Trophoblast cell (in vitro differentiated cells and primary cell): ENCODE results near the gene FAM98A.

Source experiments
- DNase-seq, 2 donors: peaks; one replicate each; pipeline ENCODE4 v3.0.0-alpha.2; 2016
- H2AFZ ChIP-seq: 2 replicates; pipeline ENCODE4 v1.6.1; 2013; ENCODE audit warnings: low read length, moderate library complexity, mild to moderate bottlenecking; ENCODE audit not compliant: insufficient read depth, poor library complexity
- H2AK5ac ChIP-seq: 2 replicates; pipeline ENCODE4 v1.6.1; 2013; ENCODE audit warnings: mild to moderate bottlenecking, low read length
- H2BK120ac ChIP-seq: 2 replicates; pipeline ENCODE4 v1.6.1; 2013; ENCODE audit warnings: low read length, mild to moderate bottlenecking, moderate library complexity; ENCODE audit not compliant: insufficient read depth, poor library complexity
- H2BK12ac ChIP-seq: 2 replicates; pipeline ENCODE4 v1.6.1; 2013; ENCODE audit warnings: mild to moderate bottlenecking, low read length, moderate library complexity
- H2BK5ac ChIP-seq: 2 replicates; pipeline ENCODE4 v1.6.1; 2013; ENCODE audit warnings: low read length, low read depth, moderate library complexity, mild to moderate bottlenecking; ENCODE audit not compliant: poor library complexity
- H3K14ac ChIP-seq: 2 replicates; pipeline ENCODE4 v1.6.1; 2013; ENCODE audit warnings: mild to moderate bottlenecking, low read length
- H3K18ac ChIP-seq: 2 replicates; pipeline ENCODE4 v1.6.1; 2013; ENCODE audit warnings: mild to moderate bottlenecking, low read length
- H3K23ac ChIP-seq: 2 replicates; pipeline ENCODE4 v1.6.1; 2013; ENCODE audit warnings: low read length
- H3K27ac ChIP-seq: 2 replicates; pipeline ENCODE4 v1.5.1; 2013; ENCODE audit warnings: low read depth, mild to moderate bottlenecking, inconsistent platforms, low read length, moderate library complexity
- H3K27me3 ChIP-seq: 2 replicates; pipeline ENCODE4 v1.6.1; 2013; ENCODE audit warnings: inconsistent platforms, mild to moderate bottlenecking, low read length, moderate library complexity; ENCODE audit not compliant: insufficient read depth
- H3K36me3 ChIP-seq, 2 experiments: 1 replicate in 1 of 2; 2 replicates in 1 of 2; pipeline ENCODE4 v1.6.1; 2013; ENCODE audit warnings: low read length in 2 of 2, mild to moderate bottlenecking in 2 of 2, moderate library complexity in 1 of 2; ENCODE audit not compliant: insufficient read depth in 2 of 2, control insufficient read depth in 1 of 2
- H3K4ac ChIP-seq: 2 replicates; pipeline ENCODE4 v1.6.1; 2013; ENCODE audit warnings: low read depth, mild to moderate bottlenecking, low read length, moderate library complexity
- H3K4me1 ChIP-seq, 2 experiments: 1 replicate in 1 of 2; 2 replicates in 1 of 2; pipeline ENCODE4 v1.6.1; 2013; ENCODE audit warnings: low read length in 2 of 2, mild to moderate bottlenecking in 2 of 2, moderate library complexity in 1 of 2; ENCODE audit not compliant: insufficient read depth in 2 of 2, control insufficient read depth in 1 of 2
- H3K4me2 ChIP-seq: 2 replicates; pipeline ENCODE4 v1.6.1; 2013; ENCODE audit warnings: inconsistent platforms, mild to moderate bottlenecking, low read length, moderate library complexity
- H3K4me3 ChIP-seq: 2 replicates; pipeline ENCODE4 v1.5.1; 2013; ENCODE audit warnings: mild to moderate bottlenecking, low read depth, low read length, inconsistent platforms
- H3K79me1 ChIP-seq: one replicate; pipeline ENCODE4 v1.6.1; 2013; ENCODE audit warnings: low read length
- H3K79me2 ChIP-seq: 2 replicates; pipeline ENCODE4 v1.6.1; 2013; ENCODE audit warnings: low read length, mild to moderate bottlenecking; ENCODE audit not compliant: control insufficient read depth, insufficient read depth, poor library complexity
- H3K9ac ChIP-seq: 2 replicates; pipeline ENCODE4 v1.6.1; 2013; ENCODE audit warnings: mild to moderate bottlenecking, low read length
- H3K9me3 ChIP-seq: 2 replicates; pipeline ENCODE4 v1.6.1; 2013; ENCODE audit warnings: low read depth, mild to moderate bottlenecking, control low read depth, inconsistent platforms, low read length; ENCODE audit not compliant: insufficient read depth
- H4K12ac ChIP-seq: 2 replicates; pipeline ENCODE4 v1.6.1; 2013; ENCODE audit warnings: low read depth, mild to moderate bottlenecking, low read length, moderate library complexity
- H4K8ac ChIP-seq: 2 replicates; pipeline ENCODE4 v1.6.1; 2013; ENCODE audit warnings: low read depth, mild to moderate bottlenecking, low read length, moderate library complexity
- H4K91ac ChIP-seq: one replicate; pipeline ENCODE4 v1.6.1; 2013; ENCODE audit warnings: low read depth, mild to moderate bottlenecking, low read length, moderate library complexity
- WGBS: extraction: QIAGEN DNeasy Blood & Tissue Kit; methylation state at CpG from one replicate; pipeline ENCODE4 v1.1.7; 2013; ENCODE audit warnings: missing lambda C conversion rate; ENCODE audit not compliant: insufficient read length, insufficient coverage; ENCODE audit errors: extremely low coverage; 5-methylcytosine and 5-hydroxymethylcytosine counted together

FAM98A gene

GRCh38 chr2:33573657-33574056 lies 25.4 kb downstream of the FAM98A start:
- no peak overlapping the region for H4K12ac ChIP-seq

GRCh38 chr2:33570681-33571080 lies 28.4 kb downstream of the FAM98A start:
- Histone ChIP-seq H3K79me1 (no peaks in the 10 kb centered on the region), H2BK120ac (no peak overlapping the region), H3K4me2 (no peak overlapping the region), H3K4me1 (no peaks in the 10 kb centered on the region), H4K8ac (no peak overlapping the region), H3K23ac (no peak overlapping the region), H3K27ac (no peak overlapping the region), H2AK5ac (no peak overlapping the region), H3K4me3 (no peak overlapping the region), H2AFZ (no peak overlapping the region), H3K79me2 (peaks cover 2% of the 10 kb centered on the region), H3K36me3 (no peaks in the 10 kb centered on the region), H4K12ac (no peak overlapping the region), H3K27me3 (no peaks in the 10 kb centered on the region), H4K91ac (no peak overlapping the region), H3K4ac (no peak overlapping the region), H3K9me3 (no peaks in the 10 kb centered on the region), H2BK5ac (no peak overlapping the region), H2BK12ac (no peak overlapping the region), H3K9ac (no peak overlapping the region), H3K14ac (no peak overlapping the region), H3K18ac (no peak overlapping the region)
- WGBS, result no CpG with 5 or more reads among the region's 2 CpGs
- DNase-seq, result no peak

More at GRCh38 chr2:33573657-33574056, 25.4 kb downstream of the FAM98A start:
- H3K18ac ChIP-seq, result no peak overlapping the region
- no peak overlapping the region for H2BK12ac ChIP-seq
- H2BK120ac ChIP-seq, result no peak overlapping the region
- no peak overlapping the region for H4K8ac ChIP-seq
- H3K4me2 ChIP-seq, result no peak overlapping the region
- H3K9ac ChIP-seq, result no peak overlapping the region
- no peak overlapping the region for H3K14ac ChIP-seq
- H3K79me2 ChIP-seq, result no peaks in the 10 kb centered on the region
- H3K79me1 ChIP-seq, result no peaks in the 10 kb centered on the region
- WGBS, result no CpG with 5 or more reads among the region's 6 CpGs
- no peak for DNase-seq
- no peak overlapping the region for H2AK5ac ChIP-seq
- H3K4me1 ChIP-seq, result no peaks in the 10 kb centered on the region
- H2BK5ac ChIP-seq, result no peak overlapping the region
- no peak overlapping the region for H3K4ac ChIP-seq
- no peak overlapping the region for H3K27ac ChIP-seq
- no peak overlapping the region for H3K23ac ChIP-seq
- no peak overlapping the region for H4K91ac ChIP-seq
- H3K9me3 ChIP-seq, result no peaks in the 10 kb centered on the region
- H2AFZ ChIP-seq, result no peak overlapping the region
- H3K4me3 ChIP-seq, result no peak overlapping the region
- H3K27me3 ChIP-seq, result no peaks in the 10 kb centered on the region
- H3K36me3 ChIP-seq, result peaks cover 0 to 2% of the 10 kb centered on the region in 2 experiments

GRCh38 chr2:33561872-33562271 lies 37.2 kb downstream of the FAM98A start:
- Histone ChIP-seq H2BK5ac (no peak overlapping the region), H3K18ac (no peak overlapping the region)
- no peak for DNase-seq

GRCh38 chr2:33560017-33560416 lies 39.1 kb downstream of the FAM98A start:
- no peaks in the 10 kb centered on the region for H3K27me3 ChIP-seq
- H4K8ac ChIP-seq, result no peak overlapping the region
- no peak overlapping the region for H3K23ac ChIP-seq
- no peaks in the 10 kb centered on the region for H3K36me3 ChIP-seq
- no peak overlapping the region for H3K4me2 ChIP-seq
- DNase-seq, result no peak
- H2BK120ac ChIP-seq, result no peak overlapping the region
- no peak overlapping the region for H3K4me3 ChIP-seq
- H3K79me1 ChIP-seq, result no peaks in the 10 kb centered on the region
- H2BK5ac ChIP-seq, result no peak overlapping the region
- H4K12ac ChIP-seq, result no peak overlapping the region
- no peaks in the 10 kb centered on the region for H3K9me3 ChIP-seq
- no peak overlapping the region for H3K14ac ChIP-seq
- no peak overlapping the region for H3K27ac ChIP-seq
- H4K91ac ChIP-seq, result no peak overlapping the region
- WGBS, result no CpG with 5 or more reads among the region's 2 CpGs
- H3K4me1 ChIP-seq, result peaks cover 1 to 4% of the 10 kb centered on the region in 2 experiments
- H2AFZ ChIP-seq, result no peak overlapping the region
- H3K4ac ChIP-seq, result no peak overlapping the region
- H3K79me2 ChIP-seq, result no peaks in the 10 kb centered on the region
- H3K18ac ChIP-seq, result no peak overlapping the region
- no peak overlapping the region for H2AK5ac ChIP-seq
- no peak overlapping the region for H2BK12ac ChIP-seq
- no peak overlapping the region for H3K9ac ChIP-seq

More at GRCh38 chr2:33561872-33562271, 37.2 kb downstream of the FAM98A start:
- H3K9me3 ChIP-seq, result no peaks in the 10 kb centered on the region
- H3K36me3 ChIP-seq, result no peaks in the 10 kb centered on the region
- H3K23ac ChIP-seq, result no peak overlapping the region
- H3K79me1 ChIP-seq, result no peaks in the 10 kb centered on the region
- no peaks in the 10 kb centered on the region for H3K79me2 ChIP-seq
- H3K9ac ChIP-seq, result no peak overlapping the region
- no peak overlapping the region for H4K12ac ChIP-seq
- no peak overlapping the region for H3K4ac ChIP-seq
- H3K4me2 ChIP-seq, result no peak overlapping the region
- H4K8ac ChIP-seq, result no peak overlapping the region
- H3K27me3 ChIP-seq, result no peaks in the 10 kb centered on the region
- no peak overlapping the region for H2BK12ac ChIP-seq
- H3K27ac ChIP-seq, result no peak overlapping the region
- no peak overlapping the region for H2AFZ ChIP-seq
- no peak overlapping the region for H4K91ac ChIP-seq
- H3K4me1 ChIP-seq, result peaks cover 0 to 2% of the 10 kb centered on the region in 2 experiments
- H2BK120ac ChIP-seq, result no peak overlapping the region
- H2AK5ac ChIP-seq, result no peak overlapping the region
- no peak overlapping the region for H3K4me3 ChIP-seq
- no peak overlapping the region for H3K14ac ChIP-seq
